WTC11 (cell line): ENCODE data around the gene RBMS1. TPM values are rescaled to one million over a fixed set of nuclear protein-coding genes. Genes with fewer than 3 reads are reported as not detected.

Source experiments
- ATAC-seq: fragments of 200-7000 bp; cut with Tn5 transposase; 2 replicates; pipeline ENCODE4 v1.10.0; 2021; ENCODE audit warnings: mild to moderate bottlenecking, moderate library complexity
- CTCF ChIA-PET: fragments of 300-600 bp; sonication (Branson Sonifier 250); formaldehyde crosslinking; loops from one replicate; lab custom pipeline; 2021; ENCODE audit warnings: antibody characterized with exemption; lab: Charles Lee
- POLR2A ChIA-PET: fragments of 350-600 bp; sonication (Branson Sonifier 250); formaldehyde crosslinking; loops from one replicate; lab custom pipeline; 2021; ENCODE audit warnings: antibody characterized with exemption; lab: Charles Lee
- DNase-seq: peaks from one replicate; pipeline ENCODE4 v3.0.0; 2021; ENCODE audit warnings: low spot score
- H3K27ac Mint-ChIP-seq: 2 replicates; pipeline ENCODE4 v1.8.0; 2021; ENCODE audit warnings: mixed read lengths
- H3K27me3 Mint-ChIP-seq: 2 replicates; pipeline ENCODE4 v1.8.0; 2021; ENCODE audit warnings: low read depth, mild to moderate bottlenecking, moderate library complexity, mixed read lengths
- H3K36me3 Mint-ChIP-seq: 2 replicates; pipeline ENCODE4 v1.8.0; 2021; ENCODE audit warnings: mixed read lengths
- H3K4me1 Mint-ChIP-seq: 2 replicates; pipeline ENCODE4 v1.8.0; 2022; ENCODE audit warnings: mixed read lengths
- H3K4me3 Mint-ChIP-seq: 2 replicates; pipeline ENCODE4 v1.8.0; 2021; ENCODE audit warnings: mild to moderate bottlenecking, moderate library complexity, mixed read lengths
- H3K9me3 Mint-ChIP-seq: 2 replicates; pipeline ENCODE4 v1.8.0; 2021; ENCODE audit warnings: mixed read lengths
- ATF1 ChIP-seq: sonication (generic); formaldehyde crosslinking; IDR thresholded peaks from 2 replicates; pipeline ENCODE4 v1.8.1; 2023; ENCODE audit warnings: mild to moderate bottlenecking, moderate library complexity, missing genetic modification reagents
- CBFB ChIP-seq: sonication (generic); formaldehyde crosslinking; IDR thresholded peaks from 2 replicates; pipeline ENCODE4 v1.8.1; 2022; ENCODE audit warnings: mild to moderate bottlenecking, low read depth, missing genetic modification reagents
- CREB1 ChIP-seq: sonication (generic); formaldehyde crosslinking; IDR thresholded peaks from 2 replicates; pipeline ENCODE4 v1.8.0; 2023; ENCODE audit warnings: mild to moderate bottlenecking, missing genetic modification reagents
- E2F4 ChIP-seq: sonication (generic); formaldehyde crosslinking; IDR thresholded peaks from 2 replicates; pipeline ENCODE4 v1.8.1; 2022; ENCODE audit warnings: low read depth, mild to moderate bottlenecking, moderate library complexity, missing genetic modification reagents, borderline replicate concordance
- ELF4 ChIP-seq: sonication (generic); formaldehyde crosslinking; IDR thresholded peaks from 2 replicates; pipeline ENCODE4 v1.8.1; 2022; ENCODE audit warnings: low read depth, mild to moderate bottlenecking, moderate library complexity, missing genetic modification reagents
- EMX1 ChIP-seq: fragments of 250-450 bp; sonication (Bioruptor Pico); IDR thresholded peaks from 2 replicates; pipeline ENCODE4 v1.8.0; 2021; ENCODE audit warnings: mild to moderate bottlenecking
- ERG ChIP-seq: fragments of 250-450 bp; sonication (Bioruptor Pico); IDR thresholded peaks from 2 replicates; pipeline ENCODE4 v1.8.0; 2021; ENCODE audit warnings: mild to moderate bottlenecking
- FOXK1 ChIP-seq: sonication (generic); formaldehyde crosslinking; IDR thresholded peaks from 2 replicates; pipeline ENCODE4 v1.8.0; 2022; ENCODE audit warnings: mild to moderate bottlenecking, moderate library complexity, missing genetic modification reagents
- FOXP1 ChIP-seq: sonication (generic); formaldehyde crosslinking; IDR thresholded peaks from 2 replicates; pipeline ENCODE4 v1.8.0; 2022; ENCODE audit warnings: missing genetic modification reagents, mild to moderate bottlenecking, moderate library complexity, borderline replicate concordance
- FOXP4 ChIP-seq: sonication (generic); formaldehyde crosslinking; IDR thresholded peaks from 2 replicates; pipeline ENCODE4 v1.8.0; 2022; ENCODE audit warnings: mild to moderate bottlenecking, missing genetic modification reagents
- GRHL2 ChIP-seq: fragments of 250-450 bp; sonication (Bioruptor Pico); IDR thresholded peaks from 2 replicates; pipeline ENCODE4 v1.8.0; 2022; ENCODE audit warnings: mild to moderate bottlenecking, moderate library complexity; ENCODE audit not compliant: insufficient replicate concordance, severe bottlenecking
- GTF2I ChIP-seq: fragments of 250-450 bp; sonication (Bioruptor Pico); conservative IDR thresholded peaks from 2 replicates; pipeline ENCODE4 v1.4.0; 2021; ENCODE audit warnings: mild to moderate bottlenecking
- HMGA2 ChIP-seq: fragments of 250-450 bp; sonication (Bioruptor Pico); IDR thresholded peaks from 2 replicates; pipeline ENCODE4 v1.4.0; 2021; ENCODE audit warnings: mild to moderate bottlenecking, moderate library complexity
- IRF2 ChIP-seq: sonication (generic); formaldehyde crosslinking; IDR thresholded peaks from 2 replicates; pipeline ENCODE4 v1.8.0; 2022; ENCODE audit warnings: low read depth, missing genetic modification reagents, borderline replicate concordance
- NFATC4 ChIP-seq: fragments of 250-450 bp; sonication (Bioruptor Pico); IDR thresholded peaks from 2 replicates; pipeline ENCODE4 v1.9.0; 2021; ENCODE audit warnings: mild to moderate bottlenecking
- NR1H2 ChIP-seq: sonication (generic); formaldehyde crosslinking; IDR thresholded peaks from 2 replicates; pipeline ENCODE4 v1.9.0; 2021; ENCODE audit warnings: mild to moderate bottlenecking, moderate library complexity, missing genetic modification reagents
- NR2C2 ChIP-seq: sonication (generic); formaldehyde crosslinking; IDR thresholded peaks from 2 replicates; pipeline ENCODE4 v1.8.0; 2022; ENCODE audit warnings: mild to moderate bottlenecking, missing genetic modification reagents
- STAT6 ChIP-seq: sonication (generic); formaldehyde crosslinking; conservative IDR thresholded peaks from 2 replicates; pipeline ENCODE4 v1.8.1; 2023; ENCODE audit warnings: mild to moderate bottlenecking, low read depth, missing genetic modification reagents, moderate library complexity
- TCF7 ChIP-seq: sonication (generic); formaldehyde crosslinking; IDR thresholded peaks from 2 replicates; pipeline ENCODE4 v1.8.0; 2022; ENCODE audit warnings: mild to moderate bottlenecking, low read depth, missing genetic modification reagents, moderate library complexity
- TP53 ChIP-seq: sonication (generic); formaldehyde crosslinking; IDR thresholded peaks from 2 replicates; pipeline ENCODE4 v1.8.1; 2023; ENCODE audit warnings: mild to moderate bottlenecking, missing genetic modification reagents
- ZNF138 ChIP-seq: sonication (generic); formaldehyde crosslinking; conservative IDR thresholded peaks from 2 replicates; pipeline ENCODE4 v1.8.1; 2022; ENCODE audit warnings: mild to moderate bottlenecking, moderate library complexity, missing genetic modification reagents
- ZNF219 ChIP-seq: sonication (generic); formaldehyde crosslinking; IDR thresholded peaks from 2 replicates; pipeline ENCODE4 v1.8.0; 2023; ENCODE audit warnings: missing genetic modification reagents, mild to moderate bottlenecking, borderline replicate concordance
- total RNA-seq: library from RNA; stranded (reverse); gene quantifications from 3 replicates; pipeline ENCODE4 v1.2.3, GENCODE V29; 2021
- TF ChIP-seq, protein P1 (sequence below): sonication (generic); formaldehyde crosslinking; IDR thresholded peaks from 2 replicates; pipeline ENCODE4 v1.8.1; 2023; ENCODE audit warnings: mild to moderate bottlenecking, moderate library complexity, missing genetic modification reagents
- TF ChIP-seq, protein P2 (sequence below): sonication (generic); formaldehyde crosslinking; IDR thresholded peaks from 2 replicates; pipeline ENCODE4 v1.8.0; 2023; ENCODE audit warnings: missing genetic modification reagents

RBMS1 gene
- total RNA-seq, 1 experiment from 2014 or later: 56.3 TPM

- TF ChIP-seq IRF2: no peak
These were observed 33.9 kb downstream of the RBMS1 start (continued) for GRCh38 chr2:160459538-160460332.

DNA sequence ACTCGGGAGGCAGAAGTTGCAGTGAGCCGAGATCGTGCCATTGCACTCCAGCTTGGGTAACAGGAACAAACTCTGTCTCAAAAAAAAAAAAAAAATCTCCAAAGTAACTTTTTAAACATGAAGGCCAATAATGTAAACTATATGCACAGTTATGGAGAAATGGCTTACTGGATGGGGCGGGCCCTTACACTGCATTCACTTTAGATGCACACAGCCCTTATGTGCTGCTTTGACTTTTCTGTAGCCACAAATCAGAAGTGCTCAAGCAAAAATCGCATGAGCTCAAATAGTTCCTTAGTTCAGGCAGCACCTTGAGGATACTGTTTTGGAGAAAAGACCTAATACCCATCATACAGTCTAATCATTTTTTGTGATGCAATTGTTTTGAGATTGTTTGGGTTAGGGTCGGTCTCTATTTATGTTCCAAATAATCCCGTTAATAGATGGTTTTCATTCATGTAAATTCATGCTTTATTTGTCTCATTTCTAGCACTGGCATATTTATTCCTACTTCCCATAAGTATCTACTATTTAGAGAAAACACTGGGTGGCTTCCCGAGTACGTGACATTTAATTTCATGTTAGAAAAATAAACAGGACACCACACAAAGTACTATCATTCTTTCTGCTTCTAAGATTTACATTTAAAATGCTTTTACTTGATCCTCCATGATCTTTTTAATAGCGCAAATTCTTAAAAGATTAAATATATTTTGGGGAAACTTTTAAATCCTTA, 34.7 kb downstream of the RBMS1 start:
- peaks cover 3% of the 10 kb centered on the region; the same call in 1 of the 2 replicates for H3K36me3 Mint-ChIP-seq
- ChIA-PET CTCF (no interaction called here), POLR2A (no interaction called here)
- peaks cover 9% of the 10 kb centered on the region; the same call in 1 of the 2 replicates for H3K4me1 Mint-ChIP-seq
- DNase-seq (no peak), ATAC-seq (no peak)
- no peaks in the 10 kb centered on the region for H3K27me3 Mint-ChIP-seq
- TF ChIP-seq TP53 (CRISPR knock-in tag) (no peak), ATF1 (CRISPR knock-in tag) (no peak), NR2C2 (CRISPR knock-in tag) (no peak), ZNF219 (no peak), TCF7 (CRISPR knock-in tag) (no peak), GRHL2 (CRISPR knock-in tag) (no peak), EMX1 (CRISPR knock-in tag) (no peak), STAT6 (no peak), HMGA2 (CRISPR knock-in tag) (no peak), ELF4 (CRISPR knock-in tag) (no peak), NR1H2 (CRISPR knock-in tag) (no peak), FOXK1 (CRISPR knock-in tag) (no peak), ZNF138 (CRISPR knock-in tag) (no peak), CBFB (CRISPR knock-in tag) (no peak), CREB1 (no peak), NFATC4 (CRISPR knock-in tag) (no peak)
- TF ChIP-seq, protein P1, sequence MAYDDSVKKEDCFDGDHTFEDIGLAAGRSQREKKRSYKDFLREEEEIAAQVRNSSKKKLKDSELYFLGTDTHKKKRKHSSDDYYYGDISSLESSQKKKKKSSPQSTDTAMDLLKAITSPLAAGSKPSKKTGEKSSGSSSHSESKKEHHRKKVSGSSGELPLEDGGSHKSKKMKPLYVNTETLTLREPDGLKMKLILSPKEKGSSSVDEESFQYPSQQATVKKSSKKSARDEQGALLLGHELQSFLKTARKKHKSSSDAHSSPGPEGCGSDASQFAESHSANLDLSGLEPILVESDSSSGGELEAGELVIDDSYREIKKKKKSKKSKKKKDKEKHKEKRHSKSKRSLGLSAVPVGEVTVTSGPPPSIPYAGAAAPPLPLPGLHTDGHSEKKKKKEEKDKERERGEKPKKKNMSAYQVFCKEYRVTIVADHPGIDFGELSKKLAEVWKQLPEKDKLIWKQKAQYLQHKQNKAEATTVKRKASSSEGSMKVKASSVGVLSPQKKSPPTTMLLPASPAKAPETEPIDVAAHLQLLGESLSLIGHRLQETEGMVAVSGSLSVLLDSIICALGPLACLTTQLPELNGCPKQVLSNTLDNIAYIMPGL (CRISPR knock-in tag): no peak
- no peaks in the 10 kb centered on the region for H3K9me3 Mint-ChIP-seq
- no peak overlapping the region for H3K27ac Mint-ChIP-seq
- H3K4me3 Mint-ChIP-seq: no peak overlapping the region

DNA sequence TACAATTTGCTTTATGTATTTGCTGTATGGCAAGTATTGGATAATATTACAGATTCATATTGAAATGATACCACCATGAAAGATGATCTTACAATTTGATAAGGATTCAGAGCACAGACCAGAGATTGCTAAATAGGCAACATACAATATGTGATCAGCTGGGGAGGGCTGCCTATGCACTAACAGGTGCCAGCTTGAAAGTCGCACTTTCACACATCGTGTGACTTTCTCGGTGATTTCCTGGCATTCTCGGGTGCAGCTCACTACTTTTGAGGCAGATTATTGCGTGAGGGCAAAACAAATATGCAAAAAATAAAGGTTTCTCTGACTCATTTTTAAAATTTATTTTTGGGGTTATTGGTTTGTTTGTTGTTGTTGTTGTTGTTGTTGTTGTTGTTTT, 36.0 kb downstream of the RBMS1 start:
- no peak overlapping the region for H3K4me3 Mint-ChIP-seq
- DNase-seq (no peak), ATAC-seq (no peak)
- 0 out of 2 replicates have a peak, but pooled peaks cover 8% of the 10 kb centered on the region for H3K4me1 Mint-ChIP-seq
- ChIA-PET CTCF (interaction anchor here (1.0 to 2.0 kb wide), 2 partner anchors 29 to 124 kb away, joined by 3 to 7 read pairs; no protein-coding TSS in a partner anchor), POLR2A (interaction anchor here (0.7 kb wide), 1 partner anchor 51 kb away, joined by 4 read pairs; no protein-coding TSS in a partner anchor)
- no peaks in the 10 kb centered on the region for H3K27me3 Mint-ChIP-seq
- H3K27ac Mint-ChIP-seq: no peak overlapping the region
- no peaks in the 10 kb centered on the region for H3K9me3 Mint-ChIP-seq
- H3K36me3 Mint-ChIP-seq: peaks cover 3% of the 10 kb centered on the region; the same call in 1 of the 2 replicates
- no peak for TF ChIP-seq NR2C2 (CRISPR knock-in tag)
- no peak for TF ChIP-seq FOXP4 (CRISPR knock-in tag)
- TF ChIP-seq GTF2I (CRISPR knock-in tag): no peak
- no peak for TF ChIP-seq ERG (CRISPR knock-in tag)
- no peak for TF ChIP-seq FOXP1 (CRISPR knock-in tag)
- no peak for TF ChIP-seq E2F4
- TF ChIP-seq, protein P2, sequence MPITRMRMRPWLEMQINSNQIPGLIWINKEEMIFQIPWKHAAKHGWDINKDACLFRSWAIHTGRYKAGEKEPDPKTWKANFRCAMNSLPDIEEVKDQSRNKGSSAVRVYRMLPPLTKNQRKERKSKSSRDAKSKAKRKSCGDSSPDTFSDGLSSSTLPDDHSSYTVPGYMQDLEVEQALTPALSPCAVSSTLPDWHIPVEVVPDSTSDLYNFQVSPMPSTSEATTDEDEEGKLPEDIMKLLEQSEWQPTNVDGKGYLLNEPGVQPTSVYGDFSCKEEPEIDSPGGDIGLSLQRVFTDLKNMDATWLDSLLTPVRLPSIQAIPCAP (CRISPR knock-in tag): no peak
